Mucosa of stomach (tissue), 1 donor: ENCODE data around the gene CXCL10.
"Not testable (repeated sequence)": the region's sequence is repeated elsewhere in the genome, so short reads cannot be mapped to it uniquely, and the experiment has no call there.

Experiments used
- H3K27me3 ChIP-seq: one replicate; pipeline ENCODE4 v1.7.0; 2013; ENCODE audit warnings: mild to moderate bottlenecking, low read length; ENCODE audit not compliant: control insufficient read depth, insufficient read depth
- H3K36me3 ChIP-seq: one replicate; pipeline ENCODE4 v1.7.0; 2013; ENCODE audit warnings: low read length; ENCODE audit not compliant: control insufficient read depth, insufficient read depth
- H3K4me1 ChIP-seq: one replicate; pipeline ENCODE4 v1.7.0; 2013; ENCODE audit warnings: mild to moderate bottlenecking, low read length; ENCODE audit not compliant: control insufficient read depth, insufficient read depth
- H3K4me3 ChIP-seq: one replicate; pipeline ENCODE4 v1.7.0; 2013; ENCODE audit warnings: low read length
- H3K9ac ChIP-seq: one replicate; pipeline ENCODE4 v1.7.0; 2013; ENCODE audit warnings: mild to moderate bottlenecking, low read length, moderate library complexity
- H3K9me3 ChIP-seq: one replicate; pipeline ENCODE4 v1.7.0; 2013; ENCODE audit warnings: mild to moderate bottlenecking, low read length, moderate library complexity; ENCODE audit not compliant: control insufficient read depth
- donor health status: Pancreatic carcinoma.

CXCL10 gene

GRCh38 chr4:76053730-76054129, 30.4 kb upstream of the CXCL10 start:
- Histone ChIP-seq H3K9me3 (no peaks in the 10 kb centered on the region), H3K4me1 (peaks cover 15% of the 10 kb centered on the region), H3K4me3 (no peak overlapping the region), H3K27me3 (no peaks in the 10 kb centered on the region), H3K9ac (no peak overlapping the region), H3K36me3 (no peaks in the 10 kb centered on the region)

GRCh38 chr4:76050560-76051050, 27.3 kb upstream of the CXCL10 start:
- H3K36me3 ChIP-seq, H3K4me1 ChIP-seq, H3K9me3 ChIP-seq, H3K9ac ChIP-seq, H3K4me3 ChIP-seq, H3K27me3 ChIP-seq: not testable (repeated sequence)

GRCh38 chr4:76049860-76050416, 26.6 kb upstream of the CXCL10 start:
- not testable (repeated sequence) for H3K27me3 ChIP-seq, H3K4me3 ChIP-seq, H3K9ac ChIP-seq, H3K9me3 ChIP-seq, H3K4me1 ChIP-seq, H3K36me3 ChIP-seq

- not testable (repeated sequence) for H3K9me3 ChIP-seq, H3K4me3 ChIP-seq, H3K4me1 ChIP-seq, H3K27me3 ChIP-seq, H3K36me3 ChIP-seq, H3K9ac ChIP-seq
Measured at GRCh38 chr4:76044686-76045085, 21.4 kb upstream of the CXCL10 start.

- H3K4me1 ChIP-seq, H3K4me3 ChIP-seq, H3K27me3 ChIP-seq, H3K36me3 ChIP-seq, H3K9ac ChIP-seq, H3K9me3 ChIP-seq: not testable (repeated sequence)
Measured at GRCh38 chr4:76043306-76043705, 20.0 kb upstream of the CXCL10 start.

- H3K9ac ChIP-seq, H3K4me1 ChIP-seq, H3K36me3 ChIP-seq, H3K27me3 ChIP-seq, H3K9me3 ChIP-seq, H3K4me3 ChIP-seq: not testable (repeated sequence)
Measured at GRCh38 chr4:76042241-76042998, 19.1 kb upstream of the CXCL10 start.

GRCh38 chr4:76036855-76037254, 13.6 kb upstream of the CXCL10 start:
- Histone ChIP-seq H3K27me3 (no peaks in the 10 kb centered on the region), H3K4me3 (no peak overlapping the region), H3K36me3 (no peaks in the 10 kb centered on the region), H3K9ac (no peak overlapping the region), H3K9me3 (no peaks in the 10 kb centered on the region), H3K4me1 (no peaks in the 10 kb centered on the region)

GRCh38 chr4:76035799-76036380, 12.6 kb upstream of the CXCL10 start, which contains the start of gene CXCL11:
Gene CXCL11 (minus strand): TSS chr4:76036070. CDS start chr4:76035987, 83 bp downstream.
- H3K4me3 ChIP-seq, result no peak within 1 kb of the TSS

GRCh38 chr4:76035141-76035540, 11.8 kb upstream of the CXCL10 start:
- H3K36me3 ChIP-seq, result no peaks in the 10 kb centered on the region
- H3K9me3 ChIP-seq, result no peaks in the 10 kb centered on the region
- no peaks in the 10 kb centered on the region for H3K27me3 ChIP-seq

More at GRCh38 chr4:76035799-76036380, 12.6 kb upstream of the CXCL10 start, which contains the start of gene CXCL11:
- H3K9me3 ChIP-seq, result no peaks in the 10 kb centered on the region
- H3K9ac ChIP-seq, result no peak within 1 kb of the TSS
- H3K27me3 ChIP-seq, result no peaks in the 10 kb centered on the region
- H3K4me1 ChIP-seq, result no peaks in the 10 kb centered on the region
- H3K36me3 ChIP-seq, result no peaks in the 10 kb centered on the region

GRCh38 chr4:76029300-76029699, 6.0 kb upstream of the CXCL10 start:
- no peak overlapping the region for H3K9ac ChIP-seq
- no peaks in the 10 kb centered on the region for H3K9me3 ChIP-seq
- H3K36me3 ChIP-seq, result no peaks in the 10 kb centered on the region
- no peak overlapping the region for H3K4me3 ChIP-seq
- no peaks in the 10 kb centered on the region for H3K4me1 ChIP-seq
- no peaks in the 10 kb centered on the region for H3K27me3 ChIP-seq

More at GRCh38 chr4:76035141-76035540, 11.8 kb upstream of the CXCL10 start:
- H3K9ac ChIP-seq, result no peak overlapping the region
- no peak overlapping the region for H3K4me3 ChIP-seq
- no peaks in the 10 kb centered on the region for H3K4me1 ChIP-seq

- H3K9me3 ChIP-seq, result no peaks in the 10 kb centered on the region
- H3K4me3 ChIP-seq, result peak overlapping the region; percentile 1
- H3K27me3 ChIP-seq, result no peaks in the 10 kb centered on the region
- H3K4me1 ChIP-seq, result no peaks in the 10 kb centered on the region
- H3K36me3 ChIP-seq, result no peaks in the 10 kb centered on the region
- H3K9ac ChIP-seq, result no peak overlapping the region
Measured at GRCh38 chr4:76028350-76028765, 5.1 kb upstream of the CXCL10 start.

GRCh38 chr4:76024065-76024464, 768 bp upstream of the CXCL10 start:
- no peak overlapping the region for H3K9ac ChIP-seq
- no peaks in the 10 kb centered on the region for H3K36me3 ChIP-seq
- H3K9me3 ChIP-seq, result no peaks in the 10 kb centered on the region
- H3K4me3 ChIP-seq, result no peak overlapping the region
- H3K27me3 ChIP-seq, result no peaks in the 10 kb centered on the region
- H3K4me1 ChIP-seq, result no peaks in the 10 kb centered on the region
